ENCODE data around the gene FYCO1. TPM values are rescaled to one million over a fixed set of nuclear protein-coding genes. Genes with fewer than 3 reads are reported as not detected.

Gene FYCO1
- total and polyA plus RNA-seq, 10 of the 15 experiments (the other 5 are each of a cell fraction or from before 2014, with no cell fraction given), result 1.5 to 8.4 (median 6.5) TPM

- H3K79me2 ChIP-seq (ENCODE audit: control insufficient read depth, insufficient read depth, low read length), result no peaks in the 10 kb centered on the region
- H3K36me3 ChIP-seq (ENCODE audit: control insufficient read depth in 2 of 2, insufficient read depth in 2 of 2, low read length in 1 of 2), result peaks cover 12 to 21% of the 10 kb centered on the region in 2 experiments
- FAIRE-seq (no peak), DNase-seq (ENCODE audit: low read depth, low spot score) (no peak), ATAC-seq (no peak)
- H3K27me3 ChIP-seq (replicated peaks in 1 of 2; ENCODE audit: control insufficient read depth in 2 of 2, insufficient read depth in 2 of 2, low read length in 1 of 2), result no peaks in the 10 kb centered on the region
- no peaks in the 10 kb centered on the region for H4K20me1 ChIP-seq (ENCODE audit: control insufficient read depth, insufficient read depth)
- in situ Hi-C loops (cut with MboI) (no loop called here), intact Hi-C loops (cut with micrococcal nuclease; ENCODE audit: unreplicated experiment) (no loop called here)
- peaks cover 38% of the 10 kb centered on the region for H3K4me1 ChIP-seq (ENCODE audit: control insufficient read depth, insufficient read depth, low read length)
- no peak for TF ChIP-seq CBFB (IDR thresholded peaks at IDR 0.05; ENCODE audit: low read depth)
- no peak for TF ChIP-seq TCF3 (IDR thresholded peaks at IDR 0.05; ENCODE audit: borderline replicate concordance, insufficient read depth, low read depth, low read length)
- no peak for TF ChIP-seq ZNF217 (IDR thresholded peaks at IDR 0.05)
- no peak for TF ChIP-seq HDAC6 (IDR thresholded peaks at IDR 0.05; ENCODE audit: unreplicated experiment)
- no peak for TF ChIP-seq ATF2 (IDR thresholded peaks at IDR 0.05; ENCODE audit: low read length)
- no peak for TF ChIP-seq POLR2AphosphoS2 (IDR thresholded peaks at IDR 0.05; ENCODE audit: low read depth, low read length)
- H3K9me3 ChIP-seq (replicated peaks; ENCODE audit: control insufficient read depth, insufficient read depth, low read length), result no peaks in the 10 kb centered on the region
- H2AFZ ChIP-seq (ENCODE audit: control insufficient read depth, low read depth, low read length), result no peak overlapping the region
- no peak overlapping the region for H3K9ac ChIP-seq (ENCODE audit: control insufficient read depth, insufficient read depth, low read length)
- H3K4me2 ChIP-seq (ENCODE audit: control insufficient read depth, insufficient read depth), result no peak overlapping the region
- no peak overlapping the region for H3K4me3 ChIP-seq
- ChIA-PET POLR2A (no interaction called here), RAD21 (ENCODE audit: unreplicated experiment) (interaction anchor here (1.9 to 3.1 kb wide), 2 partner anchors 13 to 97 kb away, joined by 4 to 13 read pairs; no protein-coding TSS in a partner anchor), CTCF (interaction anchor here (8.4 kb wide), 1 partner anchor 118 kb away, joined by 90 read pairs; no protein-coding TSS in a partner anchor), SMC1A (ENCODE audit: uncharacterized antibody, unreplicated experiment) (interaction anchor here (1.0 to 4.3 kb wide), 3 partner anchors 33 to 99 kb away, joined by 3 to 22 read pairs (median 5); no protein-coding TSS in a partner anchor)
- BruUV-seq (replicated peaks), result no TSS peak
- H3K27ac ChIP-seq (ENCODE audit: control insufficient read depth, insufficient read depth), result no peak overlapping the region
- WGBS (ENCODE audit: insufficient coverage, insufficient replicate concordance, low lambda C conversion rate, missing lambda C conversion rate), result 97% methylated on average over 2 of the region's 2 CpGs
Measured at GRCh38 chr3:45960289-45960688, 35.3 kb downstream of the FYCO1 start.

All from GM12878 (cell line).